ENCODE data around the gene SEMA6A.

Gene SEMA6A

GRCh38 chr5:116438979-116439554, 135.6 kb downstream of the SEMA6A start:
- Histone ChIP-seq H2AFZ (ENCODE audit: low read length, unreplicated experiment) (no peak overlapping the region), H3K4me3 (ENCODE audit: low read depth, low read length) (no peak overlapping the region), H3K36me3 (ENCODE audit: insufficient read depth, low read length) (no peaks in the 10 kb centered on the region), H3K27ac (ENCODE audit: low read depth, low read length) (no peak overlapping the region), H3K79me2 (ENCODE audit: control insufficient read depth, insufficient read depth, low read length, unreplicated experiment) (no peaks in the 10 kb centered on the region), H3K27me3 (ENCODE audit: insufficient read depth, low read length) (no peaks in the 10 kb centered on the region), H3K4me1 (ENCODE audit: control insufficient read depth, insufficient read depth, low read length, unreplicated experiment) (no peaks in the 10 kb centered on the region)

GRCh38 chr5:116437922-116438578, 136.6 kb downstream of the SEMA6A start:
- no peak overlapping the region for H2AFZ ChIP-seq (ENCODE audit: low read length, unreplicated experiment)
- no peaks in the 10 kb centered on the region for H3K79me2 ChIP-seq (ENCODE audit: control insufficient read depth, insufficient read depth, low read length, unreplicated experiment)
- no peak overlapping the region for H3K4me3 ChIP-seq (ENCODE audit: low read depth, low read length)
- H3K36me3 ChIP-seq (ENCODE audit: insufficient read depth, low read length): no peaks in the 10 kb centered on the region
- no peaks in the 10 kb centered on the region for H3K27me3 ChIP-seq (ENCODE audit: insufficient read depth, low read length)
- no peak overlapping the region for H3K27ac ChIP-seq (ENCODE audit: low read depth, low read length)
- no peaks in the 10 kb centered on the region for H3K4me1 ChIP-seq (ENCODE audit: control insufficient read depth, insufficient read depth, low read length, unreplicated experiment)

GRCh38 chr5:116437351-116437705, 137.3 kb downstream of the SEMA6A start:
- H3K4me3 ChIP-seq (ENCODE audit: low read depth, low read length): no peak overlapping the region
- H3K79me2 ChIP-seq (ENCODE audit: control insufficient read depth, insufficient read depth, low read length, unreplicated experiment): no peaks in the 10 kb centered on the region
- H3K36me3 ChIP-seq (ENCODE audit: insufficient read depth, low read length): no peaks in the 10 kb centered on the region
- H3K27ac ChIP-seq (ENCODE audit: low read depth, low read length): no peak overlapping the region
- H2AFZ ChIP-seq (ENCODE audit: low read length, unreplicated experiment): no peak overlapping the region
- H3K4me1 ChIP-seq (ENCODE audit: control insufficient read depth, insufficient read depth, low read length, unreplicated experiment): no peaks in the 10 kb centered on the region
- H3K27me3 ChIP-seq (ENCODE audit: insufficient read depth, low read length): no peaks in the 10 kb centered on the region

- no peaks in the 10 kb centered on the region for H3K27me3 ChIP-seq (ENCODE audit: insufficient read depth, low read length)
- no peaks in the 10 kb centered on the region for H3K79me2 ChIP-seq (ENCODE audit: control insufficient read depth, insufficient read depth, low read length, unreplicated experiment)
- H3K4me1 ChIP-seq (ENCODE audit: control insufficient read depth, insufficient read depth, low read length, unreplicated experiment): no peaks in the 10 kb centered on the region
- no peak overlapping the region for H2AFZ ChIP-seq (ENCODE audit: low read length, unreplicated experiment)
- no peak overlapping the region for H3K4me3 ChIP-seq (ENCODE audit: low read depth, low read length)
- no peaks in the 10 kb centered on the region for H3K36me3 ChIP-seq (ENCODE audit: insufficient read depth, low read length)
- no peak overlapping the region for H3K27ac ChIP-seq (ENCODE audit: low read depth, low read length)
These were observed 137.8 kb downstream of the SEMA6A start for GRCh38 chr5:116436674-116437350.

- Histone ChIP-seq H3K27ac (ENCODE audit: low read depth, low read length) (no peak overlapping the region), H3K27me3 (ENCODE audit: insufficient read depth, low read length) (no peaks in the 10 kb centered on the region), H2AFZ (ENCODE audit: low read length, unreplicated experiment) (no peak overlapping the region), H3K36me3 (ENCODE audit: insufficient read depth, low read length) (no peaks in the 10 kb centered on the region), H3K4me3 (ENCODE audit: low read depth, low read length) (no peak overlapping the region), H3K4me1 (ENCODE audit: control insufficient read depth, insufficient read depth, low read length, unreplicated experiment) (no peaks in the 10 kb centered on the region), H3K79me2 (ENCODE audit: control insufficient read depth, insufficient read depth, low read length, unreplicated experiment) (no peaks in the 10 kb centered on the region)
These were observed 145.7 kb downstream of the SEMA6A start for GRCh38 chr5:116428966-116429365.

- H2AFZ ChIP-seq (ENCODE audit: low read length, unreplicated experiment): no peak overlapping the region
- no peaks in the 10 kb centered on the region for H3K4me1 ChIP-seq (ENCODE audit: control insufficient read depth, insufficient read depth, low read length, unreplicated experiment)
- H3K27me3 ChIP-seq (ENCODE audit: insufficient read depth, low read length): no peaks in the 10 kb centered on the region
- H3K4me3 ChIP-seq (ENCODE audit: low read depth, low read length): no peak overlapping the region
- no peak overlapping the region for H3K27ac ChIP-seq (ENCODE audit: low read depth, low read length)
- no peaks in the 10 kb centered on the region for H3K36me3 ChIP-seq (ENCODE audit: insufficient read depth, low read length)
- H3K79me2 ChIP-seq (ENCODE audit: control insufficient read depth, insufficient read depth, low read length, unreplicated experiment): no peaks in the 10 kb centered on the region
These were observed 146.2 kb downstream of the SEMA6A start for GRCh38 chr5:116428413-116428812.

GRCh38 chr5:116424951-116425350, 149.7 kb downstream of the SEMA6A start:
- Histone ChIP-seq H2AFZ (ENCODE audit: low read length, unreplicated experiment) (no peak overlapping the region), H3K4me3 (ENCODE audit: low read depth, low read length) (no peak overlapping the region), H3K79me2 (ENCODE audit: control insufficient read depth, insufficient read depth, low read length, unreplicated experiment) (no peaks in the 10 kb centered on the region), H3K27ac (ENCODE audit: low read depth, low read length) (no peak overlapping the region), H3K4me1 (ENCODE audit: control insufficient read depth, insufficient read depth, low read length, unreplicated experiment) (no peaks in the 10 kb centered on the region), H3K27me3 (ENCODE audit: insufficient read depth, low read length) (no peaks in the 10 kb centered on the region), H3K36me3 (ENCODE audit: insufficient read depth, low read length) (no peaks in the 10 kb centered on the region)

- Histone ChIP-seq H2AFZ (ENCODE audit: low read length, unreplicated experiment) (no peak overlapping the region), H3K27me3 (ENCODE audit: insufficient read depth, low read length) (no peaks in the 10 kb centered on the region), H3K36me3 (ENCODE audit: insufficient read depth, low read length) (no peaks in the 10 kb centered on the region)
These were observed 150.4 kb downstream of the SEMA6A start for GRCh38 chr5:116424258-116424615.

GRCh38 chr5:116423587-116424257, 150.9 kb downstream of the SEMA6A start:
- Histone ChIP-seq H3K79me2 (ENCODE audit: control insufficient read depth, insufficient read depth, low read length, unreplicated experiment) (no peaks in the 10 kb centered on the region), H3K36me3 (ENCODE audit: insufficient read depth, low read length) (no peaks in the 10 kb centered on the region), H3K27me3 (ENCODE audit: insufficient read depth, low read length) (no peaks in the 10 kb centered on the region), H3K27ac (ENCODE audit: low read depth, low read length) (no peak overlapping the region), H3K4me1 (ENCODE audit: control insufficient read depth, insufficient read depth, low read length, unreplicated experiment) (no peaks in the 10 kb centered on the region), H2AFZ (ENCODE audit: low read length, unreplicated experiment) (no peak overlapping the region), H3K4me3 (ENCODE audit: low read depth, low read length) (no peak overlapping the region)

More at GRCh38 chr5:116424258-116424615, 150.4 kb downstream of the SEMA6A start:
- H3K4me1 ChIP-seq (ENCODE audit: control insufficient read depth, insufficient read depth, low read length, unreplicated experiment): no peaks in the 10 kb centered on the region
- H3K4me3 ChIP-seq (ENCODE audit: low read depth, low read length): no peak overlapping the region
- no peak overlapping the region for H3K27ac ChIP-seq (ENCODE audit: low read depth, low read length)
- no peaks in the 10 kb centered on the region for H3K79me2 ChIP-seq (ENCODE audit: control insufficient read depth, insufficient read depth, low read length, unreplicated experiment)

GRCh38 chr5:116423141-116423540, 151.5 kb downstream of the SEMA6A start:
- Histone ChIP-seq H3K4me3 (ENCODE audit: low read depth, low read length) (no peak overlapping the region), H3K79me2 (ENCODE audit: control insufficient read depth, insufficient read depth, low read length, unreplicated experiment) (no peaks in the 10 kb centered on the region), H3K36me3 (ENCODE audit: insufficient read depth, low read length) (no peaks in the 10 kb centered on the region), H3K4me1 (ENCODE audit: control insufficient read depth, insufficient read depth, low read length, unreplicated experiment) (no peaks in the 10 kb centered on the region), H2AFZ (ENCODE audit: low read length, unreplicated experiment) (no peak overlapping the region), H3K27me3 (ENCODE audit: insufficient read depth, low read length) (no peaks in the 10 kb centered on the region), H3K27ac (ENCODE audit: low read depth, low read length) (no peak overlapping the region)
